ENCODE data around the gene MAPRE2. TPM values are rescaled to one million over a fixed set of nuclear protein-coding genes. Genes with fewer than 3 reads are reported as not detected.

The MAPRE2 gene
- total RNA-seq, 1 donor from 2014 or later: 16.8 TPM

DNA sequence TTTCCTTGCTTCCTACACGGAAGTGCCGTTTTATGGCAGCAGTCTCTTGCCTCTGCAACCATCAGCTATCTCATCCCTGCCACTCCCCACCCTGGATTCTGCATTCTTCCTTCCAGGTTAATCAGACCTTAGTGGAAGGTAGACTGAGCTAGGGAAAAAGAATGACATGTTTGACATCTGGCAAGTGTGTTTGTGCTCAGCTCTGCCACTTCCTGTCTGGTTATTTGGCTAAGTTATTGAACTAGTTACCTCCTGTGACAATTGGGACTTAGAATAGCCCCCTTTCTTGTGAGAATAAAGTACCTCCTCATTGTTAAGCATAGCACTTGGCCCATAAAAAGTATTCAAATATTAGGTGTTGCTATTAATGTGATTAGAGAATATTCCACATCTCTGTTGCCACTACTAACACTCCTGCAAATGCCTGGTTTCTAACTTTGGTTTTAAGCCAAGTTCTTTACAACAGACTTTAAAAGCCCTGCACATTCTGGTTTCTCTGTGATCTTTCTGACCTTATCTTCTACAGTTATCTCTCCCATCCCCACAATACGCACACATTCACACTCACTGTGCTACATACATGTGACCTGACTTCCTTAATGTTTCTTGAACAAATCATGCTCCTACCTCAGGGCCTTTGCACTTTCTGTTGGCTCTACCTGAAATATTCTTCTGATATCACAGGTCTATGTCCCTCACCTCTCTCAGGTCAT is 10.8 kb upstream of the MAPRE2 start:
- DNase-seq (ENCODE audit: low spot score) (no peak), ATAC-seq (peak; percentile 57)

DNA sequence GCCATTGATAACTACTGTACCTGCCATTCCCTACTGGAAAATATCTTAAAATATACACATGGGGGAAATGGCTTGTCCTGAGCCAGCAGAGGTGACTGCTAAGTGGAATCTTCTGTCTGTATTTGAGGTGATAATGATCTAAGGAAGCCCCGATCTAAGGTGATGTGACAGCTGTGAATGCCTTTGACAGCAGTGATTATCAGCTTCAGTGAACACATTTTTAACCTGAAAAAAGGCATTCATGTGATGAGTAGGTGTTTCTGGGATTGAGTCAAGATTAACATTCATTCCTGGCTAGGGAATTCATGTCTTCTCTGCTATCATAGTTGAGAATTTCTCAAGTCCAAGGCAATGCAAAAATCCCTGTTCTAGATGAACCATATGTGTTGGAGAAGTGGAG is 9.1 kb upstream of the MAPRE2 start:
- DNase-seq (ENCODE audit: low spot score): no peak
- ATAC-seq: no peak

DNA sequence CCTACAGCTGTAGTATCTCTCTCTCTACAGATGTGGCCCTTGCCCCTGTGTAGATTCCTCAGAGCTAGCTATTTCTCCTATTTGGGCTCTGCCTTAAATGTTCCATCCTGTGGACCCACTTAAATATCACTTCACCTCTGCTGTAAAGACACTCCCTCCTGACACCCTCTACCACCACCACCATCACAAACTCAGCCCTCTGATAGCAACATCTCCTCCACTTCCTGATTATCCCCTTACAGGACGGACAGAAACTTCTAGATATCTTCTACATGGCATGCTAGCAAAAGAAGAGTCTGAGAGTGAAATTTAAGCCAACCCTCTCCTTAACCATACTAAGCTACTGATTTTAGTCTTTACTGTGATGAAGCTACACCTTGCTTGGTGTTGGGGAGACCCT is 3.2 kb upstream of the MAPRE2 start:
- no peak for DNase-seq (ENCODE audit: low spot score)
- no peak for ATAC-seq

DNA sequence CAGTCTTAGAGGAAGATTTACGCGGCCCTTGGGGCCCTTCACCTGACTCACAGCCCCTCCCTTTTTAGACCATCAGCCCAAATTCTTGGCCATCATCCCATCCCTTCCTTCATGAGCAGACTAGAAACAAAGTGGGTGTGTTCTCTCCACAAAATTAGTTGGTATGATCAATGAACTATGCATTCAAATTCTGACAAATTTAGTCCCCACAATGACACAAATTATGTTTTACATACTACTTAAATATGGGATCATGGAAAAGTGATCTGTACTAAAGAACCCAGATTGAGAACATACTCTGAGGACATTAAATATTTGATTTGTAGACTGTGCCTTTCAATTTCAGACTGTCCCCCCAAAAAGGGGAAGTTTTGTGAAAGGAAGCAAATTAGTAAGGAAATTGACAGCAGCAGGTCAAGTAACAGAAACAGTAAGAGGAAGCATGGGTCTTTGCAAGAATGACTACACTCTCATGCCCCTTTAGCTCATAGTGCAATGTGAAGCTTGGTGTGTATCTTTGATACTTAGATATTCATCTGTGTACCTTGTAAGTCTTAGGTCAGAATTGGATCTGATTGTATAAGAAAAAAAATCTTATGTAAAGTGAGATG is 2.2 kb upstream of the MAPRE2 start:
- ATAC-seq: no peak

DNA sequence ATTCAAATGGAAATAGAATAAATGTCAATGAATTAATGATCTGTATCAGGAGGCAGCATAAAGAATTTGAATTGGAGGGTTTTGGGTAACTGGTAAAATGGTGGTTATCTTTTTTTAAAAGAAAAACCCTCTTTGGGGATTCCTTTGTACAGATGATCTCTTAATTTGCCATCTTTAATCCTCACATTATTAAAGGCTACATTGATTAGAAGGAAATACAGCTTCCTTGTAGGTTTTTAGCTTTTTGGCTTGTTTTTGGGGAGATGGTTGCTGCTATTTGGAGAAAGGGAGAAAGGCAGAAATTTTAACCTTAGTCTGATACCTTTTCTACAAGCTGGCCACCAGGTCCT is 600 bp upstream of the MAPRE2 start:
- DNase-seq (ENCODE audit: low spot score): no peak
- no peak for ATAC-seq

More for the DNA sequence above, 2.2 kb upstream of the MAPRE2 start:
- no peak for DNase-seq (ENCODE audit: low spot score)

DNA sequence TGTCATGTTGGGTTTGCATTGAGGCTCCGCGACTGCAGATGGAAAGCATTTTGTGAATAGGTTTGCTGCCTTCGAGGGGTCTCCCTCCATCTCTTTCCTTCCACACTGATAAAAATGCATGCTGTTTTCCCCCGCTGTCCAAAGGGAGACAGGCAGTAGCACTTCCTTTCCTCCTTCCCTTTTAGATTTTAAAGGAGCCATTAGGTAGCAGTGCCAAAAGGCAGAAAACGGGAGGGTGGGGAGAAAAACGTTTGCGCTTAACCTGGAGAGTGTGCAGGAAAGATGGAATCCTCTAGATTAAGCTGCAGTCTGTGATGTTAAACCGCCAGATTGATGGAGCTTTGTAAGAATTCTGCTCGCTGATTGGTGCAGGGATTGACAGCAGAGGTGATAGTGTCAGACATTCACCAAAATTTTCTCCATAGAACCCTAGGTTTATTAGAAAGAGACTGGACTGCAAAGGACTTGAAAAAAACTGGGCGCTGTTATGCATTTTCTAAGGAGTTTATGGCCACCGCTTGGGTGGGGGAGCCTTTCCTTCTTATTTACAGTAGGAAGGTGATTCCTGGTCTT is 688 bp downstream of the MAPRE2 start:
- ATAC-seq (peak; percentile 37), DNase-seq (ENCODE audit: low spot score) (no peak)

DNA sequence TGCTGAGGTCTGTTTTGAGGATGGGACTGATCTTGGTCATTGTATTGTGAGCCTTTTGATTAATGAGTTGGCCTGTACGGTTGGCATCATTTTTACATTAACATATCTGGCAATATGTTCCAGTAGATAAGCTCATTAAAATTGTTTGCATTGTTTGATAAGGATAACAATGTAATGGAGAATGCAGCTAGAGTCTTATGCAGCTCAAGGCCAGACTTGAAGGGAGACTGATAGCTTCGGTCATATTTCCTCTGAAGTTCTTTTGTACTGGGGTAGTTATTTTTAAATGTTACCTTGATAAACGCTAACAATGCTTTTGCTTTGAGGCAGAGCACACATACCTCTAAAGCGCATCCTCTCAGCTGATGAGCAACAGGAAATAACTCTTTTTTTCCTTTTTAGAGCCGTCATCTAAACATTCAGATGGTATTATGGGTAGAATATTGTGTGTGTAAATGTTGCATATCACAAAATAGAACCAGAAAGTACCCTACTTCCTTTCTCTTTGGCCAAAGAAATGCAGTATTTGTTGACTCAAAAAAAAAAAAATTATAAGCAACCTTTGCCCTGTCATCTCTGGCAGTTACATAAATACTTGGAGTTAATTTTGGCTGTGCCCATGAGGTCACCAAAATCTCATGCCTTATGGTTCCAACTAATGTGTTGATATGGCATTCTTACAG is 1.3 kb downstream of the MAPRE2 start:
- ATAC-seq (no peak), DNase-seq (ENCODE audit: low spot score) (no peak)

DNA sequence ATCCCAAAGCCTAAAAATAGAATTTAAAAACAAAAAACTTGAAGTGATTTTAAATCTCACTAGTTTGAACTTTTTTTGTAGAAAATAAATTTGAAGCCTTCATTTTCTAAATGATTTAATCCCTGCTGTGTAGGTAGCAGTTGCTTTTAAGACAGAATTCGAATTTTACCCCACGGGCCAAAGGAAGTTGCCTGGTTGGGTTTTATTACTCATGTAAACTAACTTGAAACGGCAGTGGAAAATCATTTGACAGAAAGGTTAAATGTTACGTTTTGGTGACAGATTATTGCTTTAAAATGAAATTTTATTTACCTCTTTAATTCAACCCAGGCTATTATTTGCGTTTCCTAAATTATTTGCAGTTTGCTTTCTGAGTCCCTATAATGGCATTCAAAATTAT is 2.0 kb downstream of the MAPRE2 start:
- ATAC-seq: no peak
- DNase-seq (ENCODE audit: low spot score): no peak

DNA sequence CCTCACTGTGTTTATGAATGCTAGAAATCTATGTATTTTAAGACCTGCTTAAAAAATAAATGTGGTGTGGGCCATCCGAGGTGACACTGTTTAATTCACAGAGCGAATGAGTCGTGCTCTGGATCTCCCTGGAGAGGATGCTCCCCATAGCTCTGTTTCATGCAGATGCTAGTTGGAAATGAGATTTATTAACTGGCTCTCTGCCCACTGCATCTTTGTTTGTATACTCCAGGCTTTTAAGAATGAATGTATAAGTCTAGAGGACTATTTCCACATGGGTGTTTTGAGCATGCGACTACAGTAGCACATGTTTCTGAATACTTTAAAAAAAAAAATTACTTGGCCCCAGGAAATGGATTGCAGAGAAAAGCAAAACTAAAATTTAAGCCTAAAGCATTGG is 3.9 kb downstream of the MAPRE2 start:
- DNase-seq (ENCODE audit: low spot score) (no peak), ATAC-seq (no peak)

DNA sequence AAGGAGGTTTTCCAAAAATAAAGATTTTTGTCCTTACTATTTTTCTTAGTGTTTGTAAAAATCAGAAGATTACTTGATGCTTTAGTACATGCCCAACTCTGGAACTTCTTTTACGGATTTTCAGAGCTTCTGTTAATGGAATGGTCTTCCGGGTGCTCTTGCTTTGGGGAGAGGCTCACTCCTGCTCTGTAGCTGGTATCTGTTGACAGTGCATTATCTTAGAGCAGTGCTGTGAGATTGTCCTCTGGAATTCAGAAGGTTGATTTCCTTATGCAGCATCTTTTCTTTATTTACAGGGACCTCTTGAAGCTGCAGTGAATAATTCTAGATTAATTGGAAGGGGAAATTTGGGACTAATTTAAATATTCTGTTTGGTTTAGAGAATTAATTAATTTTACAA is 4.6 kb downstream of the MAPRE2 start:
- no peak for ATAC-seq
- no peak for DNase-seq (ENCODE audit: low spot score)

DNA sequence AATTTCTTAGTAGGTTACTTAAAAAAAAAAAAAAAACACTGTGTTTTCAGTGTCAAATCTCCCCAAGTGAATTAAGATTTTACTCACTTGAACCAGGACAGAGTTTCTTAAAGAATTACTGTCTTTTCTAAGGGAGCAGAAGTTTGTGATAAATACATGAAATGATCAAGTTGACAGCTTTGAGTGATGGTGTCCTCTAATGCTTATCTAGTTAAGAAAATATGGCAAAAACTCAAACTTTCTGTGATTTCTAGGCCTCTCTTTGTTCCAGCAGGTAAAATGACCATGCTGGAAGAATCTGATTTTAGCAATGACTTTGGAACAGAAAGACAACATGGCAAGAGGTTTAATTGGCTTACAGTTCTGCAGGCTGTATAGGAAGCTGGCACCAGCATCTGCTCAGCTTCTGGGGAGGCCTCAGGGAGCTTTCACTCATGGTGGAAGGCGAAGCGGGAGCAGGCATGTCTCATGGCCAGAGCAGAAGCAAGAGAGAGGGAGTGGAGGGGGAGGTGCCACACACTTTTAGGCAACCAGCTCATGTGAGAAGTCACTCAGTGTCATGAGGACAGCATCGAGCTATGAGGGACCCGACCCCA is 6.6 kb downstream of the MAPRE2 start:
- DNase-seq (ENCODE audit: low spot score): no peak
- ATAC-seq: no peak

DNA sequence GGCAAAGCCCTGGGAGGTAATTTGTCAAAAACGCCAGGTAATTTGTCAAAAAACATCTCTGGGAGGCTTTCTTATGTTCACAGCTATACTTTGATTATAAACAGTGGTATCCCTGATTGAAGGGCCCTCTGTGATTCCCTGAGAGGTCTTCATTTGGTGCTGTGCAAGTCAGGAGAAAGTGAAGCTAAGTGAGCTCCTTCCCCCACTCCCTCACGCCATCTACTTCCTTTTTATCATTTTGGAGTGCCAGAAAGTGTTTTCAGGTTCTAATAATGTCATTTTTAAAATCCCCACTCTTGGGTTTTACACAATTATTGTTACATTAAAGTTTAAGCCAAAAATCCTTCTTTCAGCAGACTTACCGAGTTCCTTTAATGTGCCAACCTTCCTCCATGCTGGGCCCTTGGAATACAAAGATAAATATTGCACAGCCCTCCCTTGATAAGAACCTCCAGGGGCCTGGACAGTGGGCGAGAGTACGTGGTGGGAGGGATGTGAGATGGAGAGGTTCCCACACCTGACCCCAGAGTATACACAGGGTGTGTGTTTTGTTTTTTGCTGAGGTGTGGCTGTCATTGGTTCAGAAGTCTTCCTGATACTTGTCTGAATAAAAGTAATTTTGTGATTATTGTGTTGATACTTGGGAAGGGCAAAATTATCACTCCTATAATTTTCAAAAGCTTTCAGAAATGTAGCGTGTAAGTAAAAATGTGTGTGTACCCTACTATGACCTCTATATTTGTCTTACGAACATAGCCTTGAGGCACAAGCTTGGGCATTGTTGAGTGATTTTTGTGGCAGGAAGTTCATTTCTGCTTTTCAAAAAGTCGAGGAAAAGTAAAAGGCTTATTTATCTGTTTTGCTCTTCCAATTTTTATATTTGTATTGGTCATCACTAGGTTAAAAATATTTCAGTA is 8.2 kb downstream of the MAPRE2 start:
- ATAC-seq (no peak), DNase-seq (ENCODE audit: low spot score) (no peak)

DNA sequence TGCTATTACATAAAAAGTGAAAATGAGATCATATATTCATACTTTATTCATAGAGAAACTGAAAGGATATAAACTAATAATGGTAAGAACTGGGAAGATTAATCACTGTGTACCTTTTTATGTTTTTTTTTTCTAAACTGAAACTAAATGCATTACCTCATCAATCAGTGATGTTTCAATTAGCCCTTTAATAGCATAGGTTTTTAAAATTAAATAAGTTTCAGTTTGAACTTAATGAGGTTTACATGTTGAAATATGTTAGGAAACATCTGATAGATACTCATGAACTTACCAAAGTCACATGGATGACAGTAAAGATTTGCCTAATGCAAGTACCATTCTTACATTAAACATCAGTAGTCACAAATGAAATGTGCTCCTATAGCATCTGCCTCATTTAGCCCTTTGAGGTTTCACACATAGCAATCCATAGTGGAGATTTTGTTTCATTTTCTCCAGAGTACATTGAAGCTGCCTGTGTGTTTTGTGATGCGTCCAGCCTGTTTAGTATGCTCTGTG is 8.9 kb downstream of the MAPRE2 start:
- DNase-seq (ENCODE audit: low spot score): no peak
- peak; percentile 48 for ATAC-seq

DNA sequence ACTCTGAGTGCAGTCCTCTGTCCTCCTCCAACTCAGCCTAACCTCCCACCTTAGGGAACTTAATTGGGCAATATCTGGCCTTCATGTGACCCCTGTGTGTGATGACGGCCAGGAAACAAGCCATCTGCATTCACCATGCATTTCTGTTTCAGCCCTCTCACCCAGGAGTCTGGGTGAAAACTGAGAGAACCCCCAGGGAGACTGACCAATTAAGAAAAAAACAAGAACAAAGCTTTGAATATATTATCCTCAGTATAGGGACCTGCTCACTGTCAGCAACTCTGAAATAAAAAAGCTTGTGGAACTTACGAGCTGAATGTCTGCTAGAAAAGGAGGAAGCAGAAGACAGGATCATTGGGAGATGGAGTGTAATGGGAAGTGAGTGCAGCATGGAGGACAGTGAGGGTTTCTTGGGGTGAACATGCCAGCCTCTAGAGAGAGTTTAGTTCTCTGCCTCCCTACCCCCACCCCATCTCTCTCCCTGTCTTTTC is 9.5 kb downstream of the MAPRE2 start:
- ATAC-seq (peak; percentile 87), DNase-seq (ENCODE audit: low spot score) (no peak)

DNA sequence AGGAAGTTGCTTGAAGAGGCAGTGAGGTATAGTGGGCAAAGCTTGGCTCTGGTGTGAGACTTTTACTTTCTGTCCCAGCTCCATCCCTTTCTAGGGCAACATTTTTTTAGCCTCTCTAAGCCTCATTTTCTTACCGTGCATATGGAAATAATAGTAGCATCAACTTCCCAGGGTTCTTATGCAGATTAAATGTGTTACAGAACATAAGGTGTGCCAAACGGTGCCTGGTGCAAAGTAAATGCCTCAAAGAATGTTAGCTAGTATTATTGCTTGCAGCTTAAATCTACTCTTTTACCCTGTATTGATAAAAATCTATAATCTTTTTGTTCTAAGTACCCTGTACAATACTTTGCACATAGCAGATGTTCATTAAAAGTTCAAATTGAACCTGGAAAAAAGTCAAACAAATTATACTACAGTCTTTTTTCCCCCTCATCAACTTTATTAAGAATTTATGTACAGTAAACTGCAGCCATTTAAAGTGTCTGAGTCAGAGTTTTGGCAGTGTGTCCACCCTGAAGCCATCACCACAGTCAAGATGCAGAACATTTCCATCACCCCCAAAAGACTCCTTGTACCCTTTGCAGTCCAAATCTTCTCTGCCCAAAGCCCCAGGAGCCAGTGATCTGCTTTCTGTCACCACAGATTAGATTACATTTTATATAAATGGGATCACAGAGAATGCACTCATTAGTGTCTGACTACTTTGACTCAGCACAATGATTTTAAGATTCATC is 10.6 kb downstream of the MAPRE2 start:
- DNase-seq (ENCODE audit: low spot score) (no peak), ATAC-seq (no peak)

DNA sequence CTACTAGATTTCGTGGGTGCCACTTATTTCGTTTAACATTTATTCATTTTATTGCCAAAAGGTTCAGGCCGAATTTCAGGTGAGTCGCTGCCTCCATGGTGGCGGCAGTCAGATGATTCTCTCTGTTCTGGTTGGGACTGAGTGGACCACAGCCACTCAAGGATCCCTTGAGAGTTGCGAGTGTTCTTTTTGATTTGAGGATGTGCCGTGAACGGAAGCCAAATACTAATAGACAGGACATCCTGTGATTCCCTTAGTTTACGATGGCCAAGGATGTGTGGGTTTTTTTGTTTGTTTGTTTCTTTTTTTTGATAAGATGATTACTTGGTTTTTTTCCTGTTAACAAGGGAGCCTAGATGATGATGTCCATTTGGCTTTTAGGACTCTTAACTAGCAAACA is 13.2 kb downstream of the MAPRE2 start:
- DNase-seq (ENCODE audit: low spot score): no peak
- ATAC-seq: no peak

DNA sequence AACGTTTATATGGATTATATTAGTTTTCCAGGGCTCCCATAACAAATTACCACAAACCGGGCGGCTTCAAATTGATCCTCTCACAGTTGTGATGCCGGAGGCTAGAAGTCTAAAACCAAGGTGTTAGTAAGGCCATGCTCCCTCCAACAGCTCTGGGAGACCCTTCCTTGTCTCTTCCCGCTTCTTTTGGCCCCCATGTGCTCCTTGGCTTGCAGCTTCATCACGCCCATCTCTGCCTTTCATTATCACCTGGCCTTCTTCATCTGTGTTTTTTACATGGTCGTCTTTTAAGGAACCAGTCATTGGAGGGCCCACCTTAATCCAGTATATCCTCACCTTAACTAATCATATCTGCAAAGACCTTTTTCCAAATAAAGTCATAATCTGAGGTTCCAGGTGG is 13.9 kb downstream of the MAPRE2 start:
- DNase-seq (ENCODE audit: low spot score) (no peak), ATAC-seq (no peak)

DNA sequence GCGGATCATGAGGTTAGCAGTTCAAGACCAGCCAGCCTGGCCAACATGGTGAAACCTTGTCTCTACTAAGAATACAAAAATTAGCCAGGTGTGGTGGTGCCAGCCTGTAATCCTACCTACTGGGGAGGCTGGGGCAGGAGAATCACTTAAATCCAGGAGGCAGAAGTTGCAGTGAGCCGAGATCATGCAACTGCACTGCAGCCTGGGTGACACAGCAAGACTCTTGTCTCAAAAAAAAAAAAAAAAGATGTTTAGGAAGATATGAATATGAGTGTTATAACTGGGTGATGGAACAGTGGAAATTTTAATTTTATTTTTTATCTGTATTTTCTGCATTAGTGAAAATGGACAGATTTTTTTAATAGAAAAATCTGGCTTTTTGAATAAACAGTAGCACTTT is 14.5 kb downstream of the MAPRE2 start:
- no peak for ATAC-seq
- no peak for DNase-seq (ENCODE audit: low spot score)

DNA sequence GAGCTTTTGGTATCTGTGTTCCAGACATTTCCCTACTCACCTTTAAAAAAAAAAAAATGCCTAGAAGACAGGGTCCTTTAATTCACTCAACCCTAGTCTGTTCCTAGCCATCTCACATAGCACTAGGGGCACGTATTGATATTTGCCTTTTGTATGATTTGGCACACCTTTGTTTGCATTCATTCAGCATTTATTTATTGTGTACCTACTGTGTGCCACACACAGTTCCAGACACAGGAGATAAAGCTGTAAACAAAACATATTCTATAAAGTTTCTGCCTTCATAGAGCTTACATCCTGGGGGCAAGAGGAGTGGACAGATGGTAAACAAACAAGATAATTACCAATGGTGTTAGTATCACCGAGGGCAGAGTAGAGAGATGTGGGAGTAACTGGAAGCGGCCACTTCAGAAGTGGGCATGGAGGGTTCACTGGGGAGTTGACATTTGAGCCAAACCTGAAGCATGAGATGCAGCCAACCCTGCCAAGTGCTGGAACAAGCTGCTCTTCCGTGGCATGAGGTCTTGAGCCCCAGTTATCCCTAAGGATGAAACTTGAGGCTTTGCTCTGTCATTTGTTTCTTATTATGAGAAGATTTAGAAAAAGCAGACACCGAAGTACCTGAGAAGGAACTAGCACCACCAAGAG is 18.2 kb downstream of the MAPRE2 start:
- ATAC-seq: no peak

More for the DNA sequence above, 18.2 kb downstream of the MAPRE2 start:
- no peak for DNase-seq (ENCODE audit: low spot score)

Data from left lobe of liver (tissue), 2 donors.